Trophoblast cell (in vitro differentiated cells and primary cell): ENCODE measurements around the gene OR4X2.

Experiments used
- DNase-seq, 2 donors: peaks; one replicate each; pipeline ENCODE4 v3.0.0-alpha.2; 2016
- H2AFZ ChIP-seq: 2 replicates; pipeline ENCODE4 v1.6.1; 2013; ENCODE audit warnings: low read length, moderate library complexity, mild to moderate bottlenecking; ENCODE audit not compliant: insufficient read depth, poor library complexity
- H2AK5ac ChIP-seq: 2 replicates; pipeline ENCODE4 v1.6.1; 2013; ENCODE audit warnings: mild to moderate bottlenecking, low read length
- H2BK120ac ChIP-seq: 2 replicates; pipeline ENCODE4 v1.6.1; 2013; ENCODE audit warnings: low read length, mild to moderate bottlenecking, moderate library complexity; ENCODE audit not compliant: insufficient read depth, poor library complexity
- H2BK12ac ChIP-seq: 2 replicates; pipeline ENCODE4 v1.6.1; 2013; ENCODE audit warnings: mild to moderate bottlenecking, low read length, moderate library complexity
- H2BK5ac ChIP-seq: 2 replicates; pipeline ENCODE4 v1.6.1; 2013; ENCODE audit warnings: low read length, low read depth, moderate library complexity, mild to moderate bottlenecking; ENCODE audit not compliant: poor library complexity
- H3K14ac ChIP-seq: 2 replicates; pipeline ENCODE4 v1.6.1; 2013; ENCODE audit warnings: mild to moderate bottlenecking, low read length
- H3K18ac ChIP-seq: 2 replicates; pipeline ENCODE4 v1.6.1; 2013; ENCODE audit warnings: mild to moderate bottlenecking, low read length
- H3K23ac ChIP-seq: 2 replicates; pipeline ENCODE4 v1.6.1; 2013; ENCODE audit warnings: low read length
- H3K27ac ChIP-seq: 2 replicates; pipeline ENCODE4 v1.5.1; 2013; ENCODE audit warnings: low read depth, mild to moderate bottlenecking, inconsistent platforms, low read length, moderate library complexity
- H3K27me3 ChIP-seq: 2 replicates; pipeline ENCODE4 v1.6.1; 2013; ENCODE audit warnings: inconsistent platforms, mild to moderate bottlenecking, low read length, moderate library complexity; ENCODE audit not compliant: insufficient read depth
- H3K36me3 ChIP-seq, 2 experiments: 1 replicate in 1 of 2; 2 replicates in 1 of 2; pipeline ENCODE4 v1.6.1; 2013; ENCODE audit warnings: low read length in 2 of 2, mild to moderate bottlenecking in 2 of 2, moderate library complexity in 1 of 2; ENCODE audit not compliant: insufficient read depth in 2 of 2, control insufficient read depth in 1 of 2
- H3K4ac ChIP-seq: 2 replicates; pipeline ENCODE4 v1.6.1; 2013; ENCODE audit warnings: low read depth, mild to moderate bottlenecking, low read length, moderate library complexity
- H3K4me1 ChIP-seq, 2 experiments: 1 replicate in 1 of 2; 2 replicates in 1 of 2; pipeline ENCODE4 v1.6.1; 2013; ENCODE audit warnings: low read length in 2 of 2, mild to moderate bottlenecking in 2 of 2, moderate library complexity in 1 of 2; ENCODE audit not compliant: insufficient read depth in 2 of 2, control insufficient read depth in 1 of 2
- H3K4me2 ChIP-seq: 2 replicates; pipeline ENCODE4 v1.6.1; 2013; ENCODE audit warnings: inconsistent platforms, mild to moderate bottlenecking, low read length, moderate library complexity
- H3K4me3 ChIP-seq: 2 replicates; pipeline ENCODE4 v1.5.1; 2013; ENCODE audit warnings: mild to moderate bottlenecking, low read depth, low read length, inconsistent platforms
- H3K79me1 ChIP-seq: one replicate; pipeline ENCODE4 v1.6.1; 2013; ENCODE audit warnings: low read length
- H3K79me2 ChIP-seq: 2 replicates; pipeline ENCODE4 v1.6.1; 2013; ENCODE audit warnings: low read length, mild to moderate bottlenecking; ENCODE audit not compliant: control insufficient read depth, insufficient read depth, poor library complexity
- H3K9ac ChIP-seq: 2 replicates; pipeline ENCODE4 v1.6.1; 2013; ENCODE audit warnings: mild to moderate bottlenecking, low read length
- H3K9me3 ChIP-seq: 2 replicates; pipeline ENCODE4 v1.6.1; 2013; ENCODE audit warnings: low read depth, mild to moderate bottlenecking, control low read depth, inconsistent platforms, low read length; ENCODE audit not compliant: insufficient read depth
- H4K12ac ChIP-seq: 2 replicates; pipeline ENCODE4 v1.6.1; 2013; ENCODE audit warnings: low read depth, mild to moderate bottlenecking, low read length, moderate library complexity
- H4K8ac ChIP-seq: 2 replicates; pipeline ENCODE4 v1.6.1; 2013; ENCODE audit warnings: low read depth, mild to moderate bottlenecking, low read length, moderate library complexity
- H4K91ac ChIP-seq: one replicate; pipeline ENCODE4 v1.6.1; 2013; ENCODE audit warnings: low read depth, mild to moderate bottlenecking, low read length, moderate library complexity
- WGBS: extraction: QIAGEN DNeasy Blood & Tissue Kit; methylation state at CpG from one replicate; pipeline ENCODE4 v1.1.7; 2013; ENCODE audit warnings: missing lambda C conversion rate; ENCODE audit not compliant: insufficient read length, insufficient coverage; ENCODE audit errors: extremely low coverage; 5-methylcytosine and 5-hydroxymethylcytosine counted together

The OR4X2 gene

DNA sequence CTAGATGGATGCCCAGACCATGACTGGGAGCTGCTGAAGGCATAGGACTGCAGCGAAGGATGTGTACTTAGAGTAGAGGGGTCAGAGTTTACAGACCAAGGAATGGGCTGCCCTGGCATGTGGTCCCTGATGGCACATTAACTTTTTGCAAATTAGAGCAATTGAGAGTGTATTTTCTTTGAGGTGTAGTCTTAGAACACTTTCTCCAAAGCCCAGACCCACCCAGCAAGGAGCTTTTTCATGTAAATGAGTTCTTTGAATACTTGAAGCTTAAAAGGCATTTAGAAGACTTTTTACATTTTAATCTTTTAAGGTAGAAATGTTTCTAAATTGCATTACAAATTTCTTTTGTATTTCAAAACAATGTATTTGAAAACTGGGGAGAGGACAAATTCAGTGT lies 27.7 kb downstream of the OR4X2 start:
- no peaks in the 10 kb centered on the region for H3K79me2 ChIP-seq
- H3K18ac ChIP-seq, result no peak overlapping the region
- H4K91ac ChIP-seq, result no peak overlapping the region
- no peak overlapping the region for H2AK5ac ChIP-seq
- no peak overlapping the region for H3K23ac ChIP-seq
- H2BK12ac ChIP-seq, result no peak overlapping the region
- H3K36me3 ChIP-seq, result no peaks in the 10 kb centered on the region
- H3K27me3 ChIP-seq, result no peaks in the 10 kb centered on the region
- DNase-seq, result no peak
- no peak overlapping the region for H2AFZ ChIP-seq
- no peak overlapping the region for H2BK5ac ChIP-seq
- WGBS, result no CpG with 5 or more reads among the region's 1 CpG
- H4K8ac ChIP-seq, result no peak overlapping the region
- H3K9me3 ChIP-seq, result peaks cover 5% of the 10 kb centered on the region
- H3K9ac ChIP-seq, result no peak overlapping the region
- no peak overlapping the region for H3K14ac ChIP-seq
- no peaks in the 10 kb centered on the region for H3K4me1 ChIP-seq
- no peak overlapping the region for H2BK120ac ChIP-seq
- H3K4me3 ChIP-seq, result no peak overlapping the region
- no peak overlapping the region for H3K4me2 ChIP-seq
- H3K27ac ChIP-seq, result no peak overlapping the region
- H4K12ac ChIP-seq, result no peak overlapping the region
- no peak overlapping the region for H3K4ac ChIP-seq
- no peaks in the 10 kb centered on the region for H3K79me1 ChIP-seq
